Lower lobe of right lung (tissue), 2 donors: ENCODE measurements around the gene CYB5R3. TPM values are rescaled to one million over a fixed set of nuclear protein-coding genes. Genes with fewer than 3 reads are reported as not detected.

Experiments
- ATAC-seq, 2 donors: fragments of 200-7000 bp; cut with Tn5 transposase; one replicate each; pipeline ENCODE4 v1.9.1; 2020 to 2022; ENCODE audit warnings: mild to moderate bottlenecking in 2 of 2, moderate library complexity in 2 of 2
- DNase-seq: peaks from one replicate; pipeline ENCODE4 v3.0.0-alpha.2; 2020
- H3K27ac ChIP-seq: fragments of 200-600 bp; one replicate; pipeline ENCODE4 v1.8.0; 2022
- H3K27me3 ChIP-seq: fragments of 200-600 bp; one replicate; pipeline ENCODE4 v1.8.0; 2022; ENCODE audit warnings: low read depth
- H3K36me3 ChIP-seq: fragments of 200-600 bp; one replicate; pipeline ENCODE4 v1.8.0; 2022; ENCODE audit warnings: mild to moderate bottlenecking
- H3K4me1 ChIP-seq: fragments of 200-600 bp; one replicate; pipeline ENCODE4 v1.8.0; 2022
- H3K4me3 ChIP-seq: fragments of 200-600 bp; one replicate; pipeline ENCODE4 v1.8.0; 2022; ENCODE audit warnings: mild to moderate bottlenecking
- H3K9me3 ChIP-seq: fragments of 200-600 bp; one replicate; pipeline ENCODE4 v1.8.0; 2022
- intact Hi-C: fragments of 100-400 bp; cut with DNase I; formaldehyde crosslinking; loops from one replicate; pipeline ENCODE4 v1.11.0; 2022
- total RNA-seq: library from RNA; stranded (reverse); fragmentation: NEBNext Ultra II Directional; extraction: Animal tissue kit (Norgen Biotek cat#: 25700); gene quantifications from one replicate; pipeline ENCODE4 v1.2.1, GENCODE V29; 2021
- TF ChIP-seq, protein P1 (sequence below): fragments of 200-600 bp; IDR thresholded peaks from one replicate; pipeline ENCODE4 v1.8.0; 2022; ENCODE audit warnings: antibody characterized with exemption, mild to moderate bottlenecking
- donor health status: DM: no; HTN: yes; CAD: no; lungs with severe emphysema.

CYB5R3 gene
- total RNA-seq, 1 donor from 2014 or later = 219 TPM

DNA sequence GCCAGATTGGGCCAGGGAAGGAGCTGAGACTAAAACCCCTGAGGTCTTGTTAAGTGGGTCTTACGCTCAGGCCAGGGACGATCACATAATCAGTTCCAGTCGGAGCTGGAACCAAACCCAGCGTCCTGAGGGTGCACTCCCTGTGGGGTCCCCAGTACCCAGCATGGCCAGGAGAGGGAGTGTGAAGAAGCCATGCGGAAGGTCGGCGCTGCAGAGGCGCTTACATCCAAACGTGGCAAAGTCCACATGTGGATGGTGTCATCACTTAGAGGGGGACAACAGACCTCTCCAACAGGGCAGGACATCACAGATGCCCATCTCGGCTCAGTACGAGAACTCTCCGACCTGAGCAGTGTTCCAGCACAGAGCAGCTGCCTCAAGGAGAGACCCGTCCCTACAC lies 17.1 kb downstream of the CYB5R3 start:
- H3K36me3 ChIP-seq = peaks cover 100% of the 10 kb centered on the region
- DNase-seq (no peak), ATAC-seq (no peak)
- no peaks in the 10 kb centered on the region for H3K9me3 ChIP-seq
- H3K4me3 ChIP-seq = no peak overlapping the region
- peaks cover 6% of the 10 kb centered on the region for H3K4me1 ChIP-seq
- H3K27me3 ChIP-seq = no peaks in the 10 kb centered on the region
- no peak overlapping the region for H3K27ac ChIP-seq
- intact Hi-C loops = no loop called here
- TF ChIP-seq, protein P1, sequence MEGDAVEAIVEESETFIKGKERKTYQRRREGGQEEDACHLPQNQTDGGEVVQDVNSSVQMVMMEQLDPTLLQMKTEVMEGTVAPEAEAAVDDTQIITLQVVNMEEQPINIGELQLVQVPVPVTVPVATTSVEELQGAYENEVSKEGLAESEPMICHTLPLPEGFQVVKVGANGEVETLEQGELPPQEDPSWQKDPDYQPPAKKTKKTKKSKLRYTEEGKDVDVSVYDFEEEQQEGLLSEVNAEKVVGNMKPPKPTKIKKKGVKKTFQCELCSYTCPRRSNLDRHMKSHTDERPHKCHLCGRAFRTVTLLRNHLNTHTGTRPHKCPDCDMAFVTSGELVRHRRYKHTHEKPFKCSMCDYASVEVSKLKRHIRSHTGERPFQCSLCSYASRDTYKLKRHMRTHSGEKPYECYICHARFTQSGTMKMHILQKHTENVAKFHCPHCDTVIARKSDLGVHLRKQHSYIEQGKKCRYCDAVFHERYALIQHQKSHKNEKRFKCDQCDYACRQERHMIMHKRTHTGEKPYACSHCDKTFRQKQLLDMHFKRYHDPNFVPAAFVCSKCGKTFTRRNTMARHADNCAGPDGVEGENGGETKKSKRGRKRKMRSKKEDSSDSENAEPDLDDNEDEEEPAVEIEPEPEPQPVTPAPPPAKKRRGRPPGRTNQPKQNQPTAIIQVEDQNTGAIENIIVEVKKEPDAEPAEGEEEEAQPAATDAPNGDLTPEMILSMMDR = no peak

DNA sequence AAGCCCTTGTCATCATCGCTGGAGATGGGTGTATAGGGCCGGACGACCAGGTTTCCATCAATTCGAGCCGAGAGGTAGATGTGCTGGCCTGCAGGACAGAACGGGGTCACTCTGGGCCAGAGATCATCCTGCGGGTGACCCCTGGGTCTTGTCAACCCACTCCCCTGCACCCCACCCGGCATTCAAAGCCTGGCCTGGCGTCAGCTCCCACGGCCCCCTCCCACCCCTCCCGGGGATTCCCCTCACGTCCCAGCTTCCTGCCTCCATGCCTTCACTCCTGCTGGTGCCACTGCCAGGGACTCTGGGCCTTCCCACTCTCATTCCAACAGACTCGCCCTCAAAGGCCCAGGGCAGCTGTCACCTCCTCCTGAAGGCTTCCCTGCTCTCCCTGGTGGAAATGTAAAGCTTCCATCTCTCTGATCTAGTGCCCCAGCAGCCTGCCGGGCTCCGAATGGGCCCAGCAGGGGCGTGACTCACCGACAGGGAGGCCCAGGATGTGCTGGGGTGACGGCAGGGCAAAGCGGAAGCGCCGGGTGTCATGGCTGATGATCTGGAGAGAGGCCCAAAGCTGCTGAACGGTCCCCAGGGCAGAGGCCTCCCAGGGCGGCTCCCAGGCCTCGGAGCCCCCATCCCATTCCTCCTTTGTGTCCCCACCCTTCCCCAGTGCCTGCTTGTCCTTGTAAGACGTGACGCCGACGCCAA lies 18.1 kb downstream of the CYB5R3 start:
- Histone ChIP-seq H3K27me3 (no peaks in the 10 kb centered on the region), H3K4me1 (peaks cover 6% of the 10 kb centered on the region), H3K27ac (no peak overlapping the region), H3K36me3 (peaks cover 100% of the 10 kb centered on the region), H3K4me3 (no peak overlapping the region), H3K9me3 (no peaks in the 10 kb centered on the region)
- TF ChIP-seq, protein P1 = no peak
- intact Hi-C loops = no loop called here
- no peak for ATAC-seq
- DNase-seq = no peak

DNA sequence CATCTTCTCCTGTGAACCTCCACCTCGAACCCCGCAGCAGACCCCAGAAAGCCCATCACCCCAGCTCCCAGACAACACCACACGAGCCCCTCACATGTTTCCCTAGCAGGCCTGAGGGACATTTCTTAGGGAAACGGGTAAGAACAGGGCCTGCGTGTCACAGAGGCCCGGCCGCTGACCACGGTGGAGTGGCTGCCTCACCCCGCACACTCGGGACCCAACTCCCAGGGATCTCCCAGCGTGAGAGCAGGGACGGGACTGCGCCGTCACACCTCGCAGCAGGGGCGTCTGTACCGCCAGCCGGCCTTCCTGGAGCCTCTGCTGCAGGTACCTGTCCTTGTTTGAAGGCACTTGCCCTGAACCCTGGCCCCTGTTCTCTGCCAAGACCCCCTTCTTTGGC lies 19.0 kb downstream of the CYB5R3 start:
- H3K36me3 ChIP-seq = peaks cover 100% of the 10 kb centered on the region
- intact Hi-C loops = no loop called here
- no peak overlapping the region for H3K4me3 ChIP-seq
- TF ChIP-seq, protein P1 = no peak
- no peaks in the 10 kb centered on the region for H3K9me3 ChIP-seq
- H3K27ac ChIP-seq = no peak overlapping the region
- H3K4me1 ChIP-seq = no peaks in the 10 kb centered on the region
- DNase-seq (no peak), ATAC-seq (no peak)
- H3K27me3 ChIP-seq = no peaks in the 10 kb centered on the region

DNA sequence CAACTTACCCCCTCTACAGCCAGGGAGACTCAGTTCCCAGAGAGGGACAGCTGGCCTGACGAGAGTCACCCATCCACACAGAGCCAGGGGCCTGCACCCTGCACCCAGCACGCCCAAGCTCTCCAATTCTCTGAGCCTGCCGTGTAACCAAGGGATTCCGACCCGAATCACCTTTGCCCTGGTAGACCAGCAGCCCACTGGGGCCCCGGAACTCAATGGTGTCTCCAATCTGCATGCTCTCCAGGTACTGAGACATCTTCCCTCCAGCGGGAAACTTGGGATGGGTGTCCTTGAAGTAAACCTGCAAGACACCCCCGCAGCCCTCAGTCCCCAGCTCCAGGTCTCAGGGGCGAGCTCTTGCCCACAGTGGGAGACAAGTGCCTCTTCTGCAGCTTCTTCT lies 21.2 kb downstream of the CYB5R3 start:
- intact Hi-C loops = no loop called here
- no peak for ATAC-seq
- TF ChIP-seq, protein P1 = no peak
- H3K9me3 ChIP-seq = no peaks in the 10 kb centered on the region
- peaks cover 97% of the 10 kb centered on the region for H3K36me3 ChIP-seq
- no peak for DNase-seq
- H3K27ac ChIP-seq = no peak overlapping the region
- no peak overlapping the region for H3K4me3 ChIP-seq
- no peaks in the 10 kb centered on the region for H3K27me3 ChIP-seq
- H3K4me1 ChIP-seq = no peaks in the 10 kb centered on the region

- Histone ChIP-seq H3K36me3 (peaks cover 96% of the 10 kb centered on the region), H3K4me1 (no peaks in the 10 kb centered on the region), H3K9me3 (no peaks in the 10 kb centered on the region), H3K4me3 (no peak overlapping the region), H3K27ac (no peak overlapping the region), H3K27me3 (no peaks in the 10 kb centered on the region)
- TF ChIP-seq, protein P1 = no peak
- intact Hi-C loops = no loop called here
- DNase-seq = no peak
- ATAC-seq = no peak
These were observed 22.1 kb downstream of the CYB5R3 start for GRCh38 chr22:42626951-42627625.
